Activated gamma-delta T cell treated with Interleukin-2 at 50 U/mL for 16 hours (primary cell): Measurements from ENCODE around the gene SEC22C.

Experiments
- DNase-seq: peaks from one replicate; pipeline ENCODE4 v3.0.0-alpha.2; 2020

The SEC22C gene

DNA sequence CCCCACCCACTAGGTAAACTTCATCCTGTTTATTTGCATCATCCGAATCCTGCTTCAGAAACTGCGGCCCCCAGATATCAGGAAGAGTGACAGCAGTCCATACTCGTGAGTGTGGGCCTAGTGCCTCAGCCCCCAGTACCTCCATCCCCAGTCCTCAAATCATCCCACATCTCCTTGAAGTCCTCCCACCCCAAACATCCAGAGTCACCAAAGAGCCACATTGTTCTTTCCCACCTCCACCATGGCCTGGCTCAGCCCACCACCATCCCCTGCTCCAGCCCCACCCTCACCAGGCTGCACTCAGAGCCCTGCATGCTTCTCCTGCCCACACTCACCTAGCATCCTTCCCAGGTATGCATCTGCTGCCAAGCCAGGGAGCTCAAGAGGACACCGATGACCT, 49.5 kb downstream of the SEC22C start:
- no peak for DNase-seq

DNA sequence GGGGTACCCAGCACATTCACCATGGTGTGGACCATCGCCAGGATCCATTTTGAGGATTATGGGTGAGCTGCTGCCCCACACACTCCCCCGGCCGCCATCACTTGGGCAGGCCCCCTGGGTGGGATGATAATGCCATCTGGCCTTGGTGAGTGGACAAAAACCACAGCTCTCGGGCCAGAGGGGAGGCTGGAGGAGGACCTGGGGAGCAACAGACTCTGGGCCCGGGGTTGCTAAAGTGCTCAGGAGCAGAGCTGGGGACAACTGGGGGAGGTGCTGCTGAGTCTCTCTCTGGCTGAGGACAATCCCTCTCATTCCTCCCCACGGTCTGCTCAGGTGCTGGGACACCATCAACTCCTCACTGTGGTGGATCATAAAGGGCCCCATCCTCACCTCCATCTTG, 50.3 kb downstream of the SEC22C start:
- no peak for DNase-seq

DNA sequence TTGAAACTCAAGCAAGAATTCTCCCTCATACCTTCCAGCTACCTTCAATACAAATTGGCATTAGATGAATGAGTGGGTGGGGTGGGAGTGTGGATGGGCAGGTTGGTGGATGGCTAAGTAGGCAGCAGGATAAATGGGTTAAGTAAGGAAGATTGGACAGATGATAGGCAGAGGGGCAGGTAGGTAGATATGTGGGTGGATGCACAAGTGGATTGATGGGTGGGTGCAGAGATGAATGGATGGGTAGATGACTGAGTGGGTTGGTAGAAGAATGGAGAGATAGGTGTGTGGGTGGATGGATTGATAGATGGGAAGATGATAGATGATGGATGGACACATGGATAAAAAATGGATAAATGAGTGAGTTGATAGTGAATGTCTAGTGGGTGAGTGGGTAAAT, 51.7 kb downstream of the SEC22C start:
- DNase-seq, result no peak

DNA sequence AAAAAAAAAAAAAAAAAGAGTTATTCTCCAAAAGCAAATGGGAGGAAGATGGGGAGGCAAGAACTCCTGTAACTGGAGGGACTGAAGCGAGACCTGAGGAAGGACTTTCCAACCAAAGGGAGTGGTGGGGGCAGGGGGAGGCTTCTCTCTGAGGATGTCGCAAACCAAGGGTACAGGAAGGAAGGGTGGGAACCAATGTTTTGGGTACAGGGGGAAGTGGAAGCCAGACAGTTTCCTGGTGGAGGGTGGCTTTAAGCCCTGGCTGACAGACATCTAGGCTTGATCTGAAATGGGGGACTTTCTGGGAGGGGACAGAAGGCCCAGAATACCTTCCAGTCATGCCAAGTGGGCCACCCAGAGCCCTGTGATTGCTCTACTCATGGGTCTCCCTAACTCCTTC, 52.3 kb downstream of the SEC22C start:
- no peak for DNase-seq

DNA sequence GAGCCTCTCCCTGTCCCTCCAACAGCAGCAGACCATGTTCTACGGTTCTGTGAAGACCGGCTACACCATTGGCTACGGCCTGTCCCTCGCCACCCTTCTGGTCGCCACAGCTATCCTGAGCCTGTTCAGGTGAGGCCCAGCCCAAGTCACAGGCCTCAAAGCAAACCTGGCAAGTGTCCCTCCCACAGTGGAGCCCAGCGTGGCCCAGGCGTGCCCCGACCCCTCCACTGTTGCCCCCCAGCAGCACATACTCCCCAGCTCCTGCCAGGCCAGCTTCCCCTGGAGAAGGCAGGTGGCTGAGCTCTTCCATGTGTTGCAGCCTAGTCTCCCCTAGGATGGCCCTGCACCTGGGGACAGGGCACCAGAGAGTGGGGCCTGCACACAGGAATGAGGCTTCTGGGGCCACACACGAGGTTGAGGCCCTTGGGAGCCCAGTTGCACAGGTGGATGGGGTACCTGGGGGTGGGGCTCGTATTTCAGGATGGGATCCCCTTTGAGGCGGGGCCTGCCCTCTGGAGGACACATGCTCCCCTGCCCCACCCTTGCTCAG, 54.3 kb downstream of the SEC22C start:
- DNase-seq, result no peak

- peak; percentile 39 for DNase-seq
Measured at GRCh38 chr3:42526616-42527367, 55.0 kb downstream of the SEC22C start.

- no peak for DNase-seq
Measured at GRCh38 chr3:42525736-42526345, 55.9 kb downstream of the SEC22C start.

DNA sequence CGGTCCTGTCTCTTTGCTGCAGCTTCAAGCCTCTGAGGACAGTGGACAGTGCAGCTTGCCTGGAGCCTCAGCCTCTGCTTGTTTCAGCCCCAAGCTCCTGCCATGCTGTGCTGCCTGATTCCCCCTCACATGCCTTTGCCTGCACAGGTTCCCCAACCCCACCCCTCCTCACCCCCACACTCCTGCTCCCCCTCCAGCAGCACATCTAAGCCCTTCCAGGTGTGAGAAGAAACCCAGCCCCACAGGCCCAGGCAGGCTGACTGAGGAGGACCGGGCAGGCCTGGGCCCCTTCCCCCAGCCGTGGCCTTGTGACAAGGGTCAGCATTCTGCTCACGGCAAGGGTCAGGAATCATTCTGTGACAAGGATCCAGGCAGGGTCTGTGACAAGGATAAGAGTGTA, 56.6 kb downstream of the SEC22C start:
- no peak for DNase-seq

DNA sequence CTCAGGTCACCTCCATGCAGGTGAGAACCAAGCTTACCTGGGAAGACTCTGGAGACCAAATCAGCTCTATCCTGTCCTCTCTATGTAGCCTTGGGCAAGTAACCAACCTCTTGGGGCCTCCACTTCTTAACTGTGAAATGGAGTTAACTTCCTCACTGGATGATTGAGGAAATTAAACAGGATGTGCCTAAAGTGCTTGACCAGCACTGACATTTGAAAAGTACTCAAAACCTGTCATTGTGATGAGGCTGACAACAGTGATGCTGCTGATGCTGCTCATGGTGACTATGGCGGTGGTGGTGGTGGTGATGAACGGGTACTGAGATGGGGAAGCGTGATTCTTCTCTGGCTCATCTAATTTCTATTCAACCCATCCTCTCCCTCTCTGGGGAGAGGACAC, 57.0 kb downstream of the SEC22C start:
- DNase-seq, result no peak

GRCh38 chr3:42520906-42521305, 60.9 kb downstream of the SEC22C start:
- no peak for DNase-seq

DNA sequence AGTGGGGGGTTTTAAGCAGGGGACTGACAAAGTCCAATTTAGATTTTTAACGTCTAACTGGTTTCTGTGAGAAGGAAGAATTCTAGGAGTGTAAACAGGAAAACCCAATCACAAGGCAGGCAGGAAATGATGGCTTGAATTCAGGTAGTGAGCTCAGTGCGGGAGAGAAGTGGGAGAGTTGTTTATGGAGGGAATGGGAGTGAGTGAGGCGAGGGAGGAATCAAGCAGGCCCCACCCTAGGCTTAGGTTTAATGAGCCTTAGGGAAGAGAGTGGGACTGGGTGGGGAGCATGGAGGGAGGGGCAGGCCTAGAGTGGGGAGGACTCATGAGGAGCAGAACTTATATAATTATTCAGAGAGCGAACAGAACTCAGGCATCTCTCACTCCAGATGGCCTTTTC, 61.4 kb downstream of the SEC22C start:
- DNase-seq, result no peak

- no peak for DNase-seq
Measured at GRCh38 chr3:42519568-42519962, 62.2 kb downstream of the SEC22C start.

- DNase-seq, result peak; percentile 32
Measured at GRCh38 chr3:42518800-42519567, 62.8 kb downstream of the SEC22C start.

- no peak for DNase-seq
Measured at GRCh38 chr3:42517117-42517516, 64.7 kb downstream of the SEC22C start.

DNA sequence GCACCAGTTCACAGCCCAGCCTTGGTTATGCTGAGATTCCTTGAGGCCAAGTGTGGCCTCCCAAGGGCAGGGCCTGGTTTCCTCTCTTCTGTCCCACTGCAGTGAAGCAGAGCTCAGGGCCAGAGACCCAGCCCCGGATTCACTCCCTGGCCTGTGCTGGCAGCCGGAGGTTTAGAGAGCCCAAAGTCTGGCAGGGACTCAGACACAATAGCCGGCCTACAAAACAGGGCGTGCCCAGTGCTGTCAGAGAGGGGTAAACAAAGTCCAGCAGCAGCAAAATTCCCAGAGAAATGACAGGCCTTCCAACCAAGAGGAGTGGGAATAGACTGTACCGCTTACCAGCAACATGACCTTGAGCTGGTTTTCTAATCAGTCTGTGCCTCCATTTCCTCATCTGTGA, 65.3 kb downstream of the SEC22C start:
- DNase-seq, result no peak

- DNase-seq, result no peak
Measured at GRCh38 chr3:42515976-42516375, 65.8 kb downstream of the SEC22C start.

- no peak for DNase-seq
Measured at GRCh38 chr3:42515391-42515916, 66.3 kb downstream of the SEC22C start.

DNA sequence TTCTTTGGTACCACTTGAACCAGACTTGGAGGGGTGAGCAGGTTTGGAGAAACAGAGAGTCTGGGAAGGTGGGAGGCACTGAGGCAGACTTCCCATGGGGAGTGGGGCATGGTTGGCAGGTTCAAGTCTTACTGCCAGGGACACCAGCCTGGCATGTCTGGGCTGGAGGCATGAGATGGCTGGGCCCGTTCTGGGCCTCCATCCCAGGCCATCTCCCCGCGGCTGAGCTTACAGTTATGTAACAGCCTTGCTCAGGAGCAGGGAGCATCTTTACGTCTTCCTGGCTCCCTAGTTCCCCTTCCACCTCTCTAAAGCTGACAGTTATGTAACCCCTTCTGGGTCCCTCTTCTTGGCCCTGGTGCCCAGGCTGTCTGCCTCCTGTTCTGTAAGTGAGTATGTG, 66.9 kb downstream of the SEC22C start:
- no peak for DNase-seq

GRCh38 chr3:42513521-42513920, 68.2 kb downstream of the SEC22C start:
- no peak for DNase-seq

DNA sequence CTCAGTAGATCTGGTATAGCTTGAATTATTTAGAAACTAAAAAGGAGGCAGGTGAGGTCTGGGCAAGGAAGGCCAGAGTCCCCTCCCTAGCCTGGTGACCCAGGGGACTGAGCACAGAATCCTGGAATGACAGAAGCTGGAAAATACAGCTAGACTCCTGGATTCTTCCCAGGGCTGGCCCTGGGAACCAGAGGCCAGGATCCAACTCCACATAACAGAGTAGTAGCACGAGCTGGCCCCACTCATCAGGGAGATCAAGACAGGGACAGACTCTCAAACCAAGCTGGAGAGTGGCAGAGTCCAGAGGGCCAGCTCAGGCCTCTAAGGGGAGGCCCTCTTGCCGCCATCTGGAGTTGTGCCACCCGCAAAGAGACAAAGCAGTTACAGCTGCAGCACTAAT, 68.6 kb downstream of the SEC22C start:
- DNase-seq, result no peak

- no peak for DNase-seq
Measured at GRCh38 chr3:42511736-42512135, 70.0 kb downstream of the SEC22C start.

- no peak for DNase-seq
Measured at GRCh38 chr3:42511201-42511600, 70.6 kb downstream of the SEC22C start.

DNA sequence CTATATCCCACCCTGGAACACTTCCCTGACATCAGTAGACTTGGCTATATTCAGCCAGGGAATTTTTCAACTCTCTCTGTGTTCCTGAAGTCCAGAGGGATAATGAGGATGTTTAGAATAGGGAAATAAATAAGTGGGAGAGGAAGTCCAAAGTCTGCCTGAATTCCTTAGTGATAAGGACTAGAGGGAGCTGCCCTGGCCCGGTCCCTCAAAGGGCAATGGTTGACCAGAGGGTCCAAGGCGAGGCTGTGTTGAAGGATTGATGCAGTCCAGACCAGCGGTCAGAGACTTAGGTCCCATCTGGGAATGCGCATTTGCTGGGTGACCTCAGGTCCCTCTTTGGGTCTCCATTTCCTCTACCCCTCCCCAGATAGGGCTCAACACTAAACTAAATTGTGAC, 71.4 kb downstream of the SEC22C start:
- DNase-seq, result no peak

DNA sequence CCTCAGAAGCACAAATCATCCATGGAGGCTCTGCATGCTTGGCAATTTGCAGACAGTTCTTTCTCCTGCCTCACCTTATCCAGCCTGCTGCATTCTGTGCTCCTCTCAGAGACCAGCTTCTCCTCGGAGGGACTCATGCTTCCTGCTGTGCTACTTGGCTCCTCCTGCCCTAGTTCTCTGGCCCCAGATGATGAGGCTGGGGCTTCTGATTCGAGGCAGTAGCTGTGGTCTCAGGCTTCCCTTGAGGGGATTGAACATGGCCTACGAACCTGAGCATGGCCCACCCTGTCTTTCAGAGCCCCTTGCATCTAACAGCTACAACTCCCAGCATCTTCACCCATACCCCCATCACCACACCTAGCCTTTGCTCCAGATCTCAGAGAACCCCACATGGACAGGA, 72.7 kb downstream of the SEC22C start:
- DNase-seq, result no peak
